Psoas muscle (tissue), 8 donors: ENCODE data around the gene FOXD4L5. TPM values are rescaled to one million over a fixed set of nuclear protein-coding genes. Genes with fewer than 3 reads are reported as not detected.
"Not testable (repeated sequence)": the region's sequence is repeated elsewhere in the genome, so short reads cannot be mapped to it uniquely, and the experiment has no call there.

Experiments
- ATAC-seq, 4 donors: fragments of 200-7000 bp; cut with Tn5 transposase; one replicate each; pipeline ENCODE4 v1.9.1; 2020; ENCODE audit warnings: moderate library complexity in 3 of 4, mild to moderate bottlenecking in 2 of 4
- DNase-seq, 2 donors: peaks; one replicate each; pipeline ENCODE4 v3.0.0-alpha.2; 2020
- H3K27ac ChIP-seq: fragments of 200-600 bp; one replicate; pipeline ENCODE4 v1.8.0; 2022
- H3K27me3 ChIP-seq, 3 donors: fragments of 200-600 bp in 1 of 3; one replicate each; pipeline versions ENCODE4 v1.6.1 to v1.8.0; 2013 to 2022; ENCODE audit warnings: low read length in 2 of 3, mild to moderate bottlenecking in 2 of 3, moderate library complexity in 1 of 3; ENCODE audit not compliant: insufficient read depth in 3 of 3
- H3K36me3 ChIP-seq, 2 donors: fragments of 200-600 bp in 1 of 2; one replicate each; pipeline versions ENCODE4 v1.6.1 to v1.8.0; 2013 to 2022; ENCODE audit warnings: low read depth in 1 of 2, mild to moderate bottlenecking in 1 of 2, moderate library complexity in 1 of 2; ENCODE audit not compliant: insufficient read depth in 1 of 2
- H3K4me1 ChIP-seq: fragments of 200-600 bp; one replicate; pipeline ENCODE4 v1.8.0; 2022
- H3K4me3 ChIP-seq: fragments of 200-600 bp; one replicate; pipeline ENCODE4 v1.8.0; 2022; ENCODE audit warnings: mild to moderate bottlenecking
- H3K9me3 ChIP-seq: fragments of 200-600 bp; one replicate; pipeline ENCODE4 v1.8.0; 2022
- WGBS, 3 donors: extraction: QIAGEN DNeasy Blood & Tissue Kit; methylation state at CpG; one replicate each; pipeline versions ENCODE4 v1.1.6 to v1.1.7; 2013; 5-methylcytosine and 5-hydroxymethylcytosine counted together
- intact Hi-C, 2 donors: fragments of 100-400 bp; cut with DNase I; formaldehyde crosslinking; loops; one replicate each; pipeline versions ENCODE4 v1.11.0 to v1.14.2; 2022
- long read RNA-seq, 2 donors: library from polyadenylated mRNA; unstranded; transcript quantifications; one replicate each; pipeline ENCODE4 v2.0.0, GENCODE V29; 2021
- polyA plus RNA-seq, 3 donors: library from polyadenylated mRNA; stranded (reverse); fragments of 200-250 nt; gene quantifications; one replicate each; pipeline ENCODE4 v1.2.3, GENCODE V29; 2013
- total RNA-seq, 4 donors: library from RNA; stranded (reverse); fragmentation: NEBNext Ultra II Directional in 2 of 4; extraction: Animal tissue kit (Norgen Biotek cat#: 25700) in 2 of 4; gene quantifications; one replicate each; pipeline versions ENCODE4 v1.2.1 to v1.2.4, GENCODE V29; 2021 to 2023
- donor health status: healthy with polysubstance abuse.
- donor health status: DM: no; HTN: no; CAD: no; lungs with moderate emphysema.
- donor health status: Bipolar disorder and iron deficiency.
- donor health status: healthy.
- donor health status: DM: yes; HTN: yes; CAD: no.
- donor health status: DM: no; HTN: no; CAD: no.
- donor health status: DM: no; HTN: no; CAD: no.
- donor health status: DM: yes; HTN: yes; CAD: no.

FOXD4L5 gene
- total RNA-seq (under 1 TPM in 3 of 4 donors, not detected in 1; 0.08 to 0.20 (median 0.20) TPM), polyA plus RNA-seq (under 1 TPM in 2 of 3 donors, not detected in 1; 0.01 to 0.05 TPM)
- long read RNA-seq, donor 1 = 0 reads
- long read RNA-seq, donor 2 = 0 reads

GRCh38 chr9:65285109-65285508 is at the start of gene FOXD4L5:
FOXD4L5 (minus strand) TSS chr9:65285209; CDS start chr9:65284377, 832 bp downstream.
- H3K9me3 ChIP-seq, H3K36me3 ChIP-seq, H3K4me1 ChIP-seq, ATAC-seq, DNase-seq, H3K27ac ChIP-seq, intact Hi-C loops, H3K4me3 ChIP-seq, H3K27me3 ChIP-seq: not testable (repeated sequence)
- 86 to 93% (median 91%) methylated on average over 1 of the region's 2 CpGs for WGBS, 3 donors

- H3K36me3 ChIP-seq, H3K27ac ChIP-seq, H3K4me1 ChIP-seq, H3K4me3 ChIP-seq, H3K9me3 ChIP-seq, H3K27me3 ChIP-seq, intact Hi-C loops, ATAC-seq: not testable (repeated sequence)
- DNase-seq = peak in 1 of 2 donors; percentile 46
- 19 to 60% methylated on average over 2 to 12 of the region's 33 CpGs; no CpG with 5 or more reads in 1 of the 3 donors for WGBS, 3 donors
Observed at GRCh38 chr9:65283943-65284342, 1.1 kb downstream of the FOXD4L5 start.

GRCh38 chr9:65282976-65283375 is 2.0 kb downstream of the FOXD4L5 start:
- H3K4me3 ChIP-seq, H3K27ac ChIP-seq, H3K36me3 ChIP-seq, H3K27me3 ChIP-seq, DNase-seq, H3K9me3 ChIP-seq, H3K4me1 ChIP-seq, intact Hi-C loops, ATAC-seq: not testable (repeated sequence)
- WGBS, 3 donors = no CpG with 5 or more reads among the region's 27 CpGs
